RWPE2 (cell line): Measurements from ENCODE around the gene XRCC1.
"Not testable (repeated sequence)": the region's sequence is repeated elsewhere in the genome, so short reads cannot be mapped to it uniquely, and the experiment has no call there.

Source experiments
- ATAC-seq: fragments of 200-7000 bp; cut with Tn5 transposase; 3 replicates; pipeline ENCODE4 v1.9.1; 2021; ENCODE audit warnings: low read depth
- DNase-seq: peaks from one replicate; pipeline ENCODE4 v3.0.0-alpha.2; 2020; ENCODE audit warnings: low spot score
- H3K27ac ChIP-seq: fragments of 450-650 bp; 2 replicates; pipeline ENCODE4 v1.5.1; 2017; ENCODE audit warnings: mild to moderate bottlenecking; ENCODE audit not compliant: poor library complexity, severe bottlenecking
- H3K27me3 ChIP-seq: fragments of 250-450 bp; sonication (Bioruptor Pico); 2 replicates; pipeline ENCODE4 v1.5.1; 2021; ENCODE audit warnings: mild to moderate bottlenecking, moderate library complexity; ENCODE audit not compliant: insufficient read depth, poor library complexity, severe bottlenecking
- H3K36me3 ChIP-seq: fragments of 250-450 bp; sonication (Bioruptor Pico); 2 replicates; pipeline ENCODE4 v1.5.1; 2020; ENCODE audit warnings: low read depth, mild to moderate bottlenecking, moderate library complexity
- H3K4me1 ChIP-seq: fragments of 250-450 bp; sonication (Bioruptor Pico); 2 replicates; pipeline ENCODE4 v1.5.1; 2021; ENCODE audit warnings: mild to moderate bottlenecking, moderate library complexity; ENCODE audit not compliant: insufficient read depth, poor library complexity, severe bottlenecking
- H3K4me3 ChIP-seq: fragments of 250-450 bp; sonication (Bioruptor Pico); 2 replicates; pipeline ENCODE4 v1.5.1; 2021; ENCODE audit warnings: mild to moderate bottlenecking, moderate library complexity; ENCODE audit not compliant: severe bottlenecking
- H3K9me3 ChIP-seq: fragments of 250-450 bp; sonication (Bioruptor Pico); 2 replicates; pipeline ENCODE4 v1.5.1; 2021; ENCODE audit warnings: mild to moderate bottlenecking, moderate library complexity; ENCODE audit not compliant: severe bottlenecking
- CTCF ChIP-seq: fragments of 450-650 bp; IDR thresholded peaks from one replicate; pipeline ENCODE4 v1.5.1; 2017; ENCODE audit warnings: mild to moderate bottlenecking, moderate library complexity; ENCODE audit not compliant: poor library complexity, severe bottlenecking

XRCC1 gene

GRCh38 chr19:43553656-43554055 lies 21.7 kb downstream of the XRCC1 start:
- Histone ChIP-seq H3K4me1 (no peaks in the 10 kb centered on the region), H3K4me3 (no peak overlapping the region), H3K27ac (no peak overlapping the region), H3K36me3 (peaks cover 65% of the 10 kb centered on the region), H3K27me3 (no peaks in the 10 kb centered on the region), H3K9me3 (no peaks in the 10 kb centered on the region)
- ATAC-seq (no peak), DNase-seq (no peak)
- TF ChIP-seq CTCF, result no peak

- no peaks in the 10 kb centered on the region for H3K4me1 ChIP-seq
- no peaks in the 10 kb centered on the region for H3K9me3 ChIP-seq
- TF ChIP-seq CTCF, result no peak
- no peak overlapping the region for H3K4me3 ChIP-seq
- ATAC-seq, result no peak
- peaks cover 61% of the 10 kb centered on the region for H3K36me3 ChIP-seq
- no peak for DNase-seq
- H3K27me3 ChIP-seq, result no peaks in the 10 kb centered on the region
- H3K27ac ChIP-seq, result no peak overlapping the region
Measured at GRCh38 chr19:43552616-43553015, 22.7 kb downstream of the XRCC1 start.

GRCh38 chr19:43552198-43552450 lies 23.2 kb downstream of the XRCC1 start:
- DNase-seq (no peak), ATAC-seq (no peak)
- H3K36me3 ChIP-seq, result peaks cover 57% of the 10 kb centered on the region
- no peaks in the 10 kb centered on the region for H3K9me3 ChIP-seq
- no peak overlapping the region for H3K27ac ChIP-seq
- no peaks in the 10 kb centered on the region for H3K27me3 ChIP-seq
- no peak overlapping the region for H3K4me3 ChIP-seq
- TF ChIP-seq CTCF, result no peak
- H3K4me1 ChIP-seq, result no peaks in the 10 kb centered on the region

- DNase-seq (no peak), ATAC-seq (no peak)
- no peaks in the 10 kb centered on the region for H3K4me1 ChIP-seq
- H3K36me3 ChIP-seq, result peaks cover 54% of the 10 kb centered on the region
- H3K27me3 ChIP-seq, result no peaks in the 10 kb centered on the region
- no peak overlapping the region for H3K4me3 ChIP-seq
- TF ChIP-seq CTCF, result no peak
- no peaks in the 10 kb centered on the region for H3K9me3 ChIP-seq
- H3K27ac ChIP-seq, result no peak overlapping the region
Measured at GRCh38 chr19:43551399-43552197, 23.7 kb downstream of the XRCC1 start.

- no peaks in the 10 kb centered on the region for H3K9me3 ChIP-seq
- H3K27me3 ChIP-seq, result no peaks in the 10 kb centered on the region
- DNase-seq (no peak), ATAC-seq (no peak)
- peaks cover 37% of the 10 kb centered on the region for H3K36me3 ChIP-seq
- H3K27ac ChIP-seq, result no peak overlapping the region
- no peaks in the 10 kb centered on the region for H3K4me1 ChIP-seq
- H3K4me3 ChIP-seq, result no peak overlapping the region
- no peak for TF ChIP-seq CTCF
Measured at GRCh38 chr19:43548706-43549105, 26.6 kb downstream of the XRCC1 start.

- not testable (repeated sequence) for H3K27me3 ChIP-seq, H3K27ac ChIP-seq, H3K9me3 ChIP-seq, H3K4me1 ChIP-seq, ATAC-seq, H3K4me3 ChIP-seq, DNase-seq
- H3K36me3 ChIP-seq, result peaks cover 36% of the 10 kb centered on the region
Measured at GRCh38 chr19:43547926-43548325, 27.4 kb downstream of the XRCC1 start.
